Heart left ventricle (tissue), 16 donors: ENCODE measurements around the gene VAC14. TPM values are rescaled to one million over a fixed set of nuclear protein-coding genes. Genes with fewer than 3 reads are reported as not detected.
"Not testable (repeated sequence)": the region's sequence is repeated elsewhere in the genome, so short reads cannot be mapped to it uniquely, and the experiment has no call there.

Experiments
- ATAC-seq, 4 donors: fragments of 200-7000 bp; cut with Tn5 transposase; one replicate each; pipeline ENCODE4 v1.9.1; 2020 to 2022; ENCODE audit warnings: moderate library complexity in 4 of 4, mild to moderate bottlenecking in 3 of 4, moderate number of reproducible peaks in 1 of 4
- DNase-seq, 5 donors: peaks; one replicate each; pipeline ENCODE4 v3.0.0-alpha.2; 2020
- H3K27ac ChIP-seq, 12 donors: fragments of 200-600 bp; sonication (generic) in 4 of 12; one replicate each; pipeline versions ENCODE4 v1.5.0 to v1.8.0; 2016 to 2022; ENCODE audit warnings: mild to moderate bottlenecking in 2 of 12
- H3K27me3 ChIP-seq, 9 donors: fragments of 200-600 bp; sonication (generic) in 2 of 9; one replicate each; pipeline versions ENCODE4 v1.5.1 to v1.8.0; 2016 to 2022; ENCODE audit warnings: mild to moderate bottlenecking in 3 of 9
- H3K36me3 ChIP-seq, 9 donors: fragments of 200-600 bp; sonication (generic) in 2 of 9; one replicate each; pipeline versions ENCODE4 v1.5.0 to v1.8.0; 2018 to 2022; ENCODE audit warnings: mild to moderate bottlenecking in 2 of 9
- H3K4me1 ChIP-seq, 12 donors: fragments of 200-600 bp; sonication (generic) in 4 of 12; one replicate each; pipeline versions ENCODE4 v1.5.0 to v1.8.0; 2016 to 2022; ENCODE audit warnings: mild to moderate bottlenecking in 3 of 12
- H3K4me3 ChIP-seq, 12 donors: fragments of 200-600 bp; sonication (generic) in 4 of 12; one replicate each; pipeline versions ENCODE4 v1.5.0 to v1.8.0; 2017 to 2022; ENCODE audit warnings: mild to moderate bottlenecking in 9 of 12, moderate library complexity in 4 of 12
- H3K9me3 ChIP-seq, 12 donors: fragments of 200-600 bp; sonication (generic) in 4 of 12; one replicate each; pipeline versions ENCODE4 v1.5.0 to v1.8.0; 2016 to 2022; ENCODE audit warnings: mild to moderate bottlenecking in 1 of 12
- POLR2A ChIP-seq, 2 donors: fragments of 450-650 bp; IDR thresholded peaks; one replicate each; pipeline ENCODE4 v1.6.1; 2017; ENCODE audit warnings: antibody characterized with exemption in 2 of 2, mild to moderate bottlenecking in 2 of 2, moderate library complexity in 2 of 2
- WGBS, 4 donors: extraction: QIAGEN DNeasy Blood & Tissue Kit in 2 of 4; methylation state at CpG; one replicate each; pipeline versions ENCODE4 v1.1.5 to v1.1.7; 2013 to 2018; 5-methylcytosine and 5-hydroxymethylcytosine counted together
- intact Hi-C, 10 donors: fragments of 100-400 bp; cut with DNase I; formaldehyde crosslinking; loops; one replicate each; pipeline versions ENCODE4 v1.11.1 to v1.14.2; 2022
- long read RNA-seq, 3 donors: library from polyadenylated mRNA; unstranded; transcript quantifications; one replicate each; pipeline ENCODE4 v2.0.0, GENCODE V29; 2020 to 2021
- polyA plus RNA-seq, 2 donors: library from polyadenylated mRNA; stranded (reverse); fragments of 200-250 nt; gene quantifications; one replicate each; pipeline ENCODE4 v1.2.3, GENCODE V29; 2013
- total RNA-seq, 9 donors: library from RNA; depleted of rRNA in 2 of 9; stranded (reverse); fragments of >200 nt in 2 of 9; fragmentation: NEBNext Ultra II Directional in 3 of 9; extraction: Animal tissue kit (Norgen Biotek cat#: 25700) in 3 of 9; gene quantifications; one replicate each; pipeline versions ENCODE4 v1.1.0 to v1.2.4, GENCODE V29; 2016 to 2023
- TF ChIP-seq, protein P1 (sequence below), 12 donors: fragments of 200-600 bp; sonication (generic) in 4 of 12; IDR thresholded peaks; one replicate each; pipeline versions ENCODE4 v1.5.0 to v1.8.0; 2018 to 2022; ENCODE audit warnings: antibody characterized with exemption in 12 of 12, mild to moderate bottlenecking in 5 of 12
- donor health status: ischemic (EF 13 %, LVEDD 7.1; RV severe dilation, severe dysfunction).
- donor health status: healthy with polysubstance abuse.
- donor health status: DM: no; HTN: yes; CAD: no.
- donor health status: DM: no; HTN: no; CAD: no.
- donor health status: ischemic (EF 25% LVEDD 6.9; RV normal size, moderate dysfunction).
- donor health status: ischemic (EF 25% LVEDD 5.7; RV mildly dilated, moderate dysfunction).
- donor health status: healthy.
- donor health status: DM: yes; HTN: yes; CAD: no.
- donor health status: ischemic (EF 35%, LVEDD 5.7; RV mildly dilated, moderate dysfunction).
- donor health status: nonischemic (EF 11% LVEDD 7.7; RV severe dilation, severe dysfunction).
- donor health status: DM: yes; HTN: yes; CAD: no.
- donor health status: PGD.
- donor health status: ischemic (EF 29% LVEDD 5.4; RV normal size, mild dysfunction).
- donor health status: nonischemic (EF 23%, LVEDD 6.1; RV moderate dilation, normal function).

The VAC14 gene
- 10 to 100 TPM; 13.9 to 48.0 (median 24.4) TPM for total RNA-seq
- polyA plus RNA-seq = 10 to 100 TPM; 26.1 to 36.6 TPM
- long read RNA-seq, donor 1, transcript VAC14-201 (19 exons, 3,099 nt) = major isoform, 8 of 26 reads
- long read RNA-seq, donor 1, partial matches to known transcripts = 7 of 26 reads
- long read RNA-seq, donor 1, other reads (novel, unspliced or antisense) = 9 of 26 reads
- long read RNA-seq, donor 2, partial matches to known transcripts = 9 of 22 reads
- long read RNA-seq, donor 2, other reads (novel, unspliced or antisense) = 5 of 22 reads
- long read RNA-seq, donor 3, transcript VAC14-212 (1 exons, 3,609 nt) = minor isoform, 8 of 40 reads
- long read RNA-seq, donor 3, transcript VAC14-201 (19 exons, 3,099 nt) = major isoform, 16 of 40 reads
- long read RNA-seq, donor 3, partial matches to known transcripts = 11 of 40 reads
- long read RNA-seq, donor 3, other reads (novel, unspliced or antisense) = 5 of 40 reads

DNA sequence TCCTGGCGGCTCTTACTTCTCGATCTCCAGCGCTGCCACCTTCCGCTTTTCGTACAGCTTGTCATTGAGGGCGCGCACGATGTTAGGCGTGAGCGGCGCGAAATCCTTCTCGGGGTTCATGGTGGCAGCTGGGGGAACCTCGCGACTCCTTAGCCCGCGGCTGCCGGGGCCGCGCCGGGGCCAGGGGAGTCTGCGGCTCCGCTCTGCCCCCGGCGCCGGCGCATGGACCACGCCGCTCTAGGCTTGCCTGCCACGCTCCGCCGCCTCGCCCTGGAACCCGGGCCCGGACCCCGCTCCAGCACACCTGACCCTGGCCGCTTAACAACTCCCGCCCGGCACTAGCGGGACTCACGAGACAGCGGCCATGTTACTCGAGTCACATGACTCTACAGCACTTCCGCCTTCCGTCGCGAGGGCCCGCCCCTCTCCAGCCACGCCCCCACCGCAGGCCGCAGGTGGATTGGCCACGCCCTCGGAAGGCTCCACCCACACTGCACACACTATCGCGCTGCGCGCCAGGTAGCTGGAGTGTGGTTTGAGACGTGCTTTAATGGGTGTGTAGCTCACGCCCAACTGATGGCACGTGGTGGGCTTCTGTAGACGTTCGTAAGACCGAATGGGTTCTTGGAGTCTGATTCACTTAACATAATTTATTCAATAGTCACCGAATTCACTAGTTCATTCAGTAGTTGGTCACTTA lies at the start of gene VAC14:
Gene VAC14 (minus strand): TSS at position 378 of the 700 bp plus-strand sequence. CDS start 258 bp downstream, at position 120.
- ATAC-seq = peak; percentile 88 to 99 (median 98)
- peak in 1 of 2 donors; percentile 54 for TF ChIP-seq POLR2A (IDR thresholded peaks at IDR 0.05)
- TF ChIP-seq, protein P1, sequence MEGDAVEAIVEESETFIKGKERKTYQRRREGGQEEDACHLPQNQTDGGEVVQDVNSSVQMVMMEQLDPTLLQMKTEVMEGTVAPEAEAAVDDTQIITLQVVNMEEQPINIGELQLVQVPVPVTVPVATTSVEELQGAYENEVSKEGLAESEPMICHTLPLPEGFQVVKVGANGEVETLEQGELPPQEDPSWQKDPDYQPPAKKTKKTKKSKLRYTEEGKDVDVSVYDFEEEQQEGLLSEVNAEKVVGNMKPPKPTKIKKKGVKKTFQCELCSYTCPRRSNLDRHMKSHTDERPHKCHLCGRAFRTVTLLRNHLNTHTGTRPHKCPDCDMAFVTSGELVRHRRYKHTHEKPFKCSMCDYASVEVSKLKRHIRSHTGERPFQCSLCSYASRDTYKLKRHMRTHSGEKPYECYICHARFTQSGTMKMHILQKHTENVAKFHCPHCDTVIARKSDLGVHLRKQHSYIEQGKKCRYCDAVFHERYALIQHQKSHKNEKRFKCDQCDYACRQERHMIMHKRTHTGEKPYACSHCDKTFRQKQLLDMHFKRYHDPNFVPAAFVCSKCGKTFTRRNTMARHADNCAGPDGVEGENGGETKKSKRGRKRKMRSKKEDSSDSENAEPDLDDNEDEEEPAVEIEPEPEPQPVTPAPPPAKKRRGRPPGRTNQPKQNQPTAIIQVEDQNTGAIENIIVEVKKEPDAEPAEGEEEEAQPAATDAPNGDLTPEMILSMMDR (IDR thresholded peaks at IDR 0.05) = no peak
- intact Hi-C loops = loop anchor here in 1 of 10 donors (10.0 kb wide), 1 partner anchor 554 kb away; the partner anchor contains the start of gene CALB2

DNA sequence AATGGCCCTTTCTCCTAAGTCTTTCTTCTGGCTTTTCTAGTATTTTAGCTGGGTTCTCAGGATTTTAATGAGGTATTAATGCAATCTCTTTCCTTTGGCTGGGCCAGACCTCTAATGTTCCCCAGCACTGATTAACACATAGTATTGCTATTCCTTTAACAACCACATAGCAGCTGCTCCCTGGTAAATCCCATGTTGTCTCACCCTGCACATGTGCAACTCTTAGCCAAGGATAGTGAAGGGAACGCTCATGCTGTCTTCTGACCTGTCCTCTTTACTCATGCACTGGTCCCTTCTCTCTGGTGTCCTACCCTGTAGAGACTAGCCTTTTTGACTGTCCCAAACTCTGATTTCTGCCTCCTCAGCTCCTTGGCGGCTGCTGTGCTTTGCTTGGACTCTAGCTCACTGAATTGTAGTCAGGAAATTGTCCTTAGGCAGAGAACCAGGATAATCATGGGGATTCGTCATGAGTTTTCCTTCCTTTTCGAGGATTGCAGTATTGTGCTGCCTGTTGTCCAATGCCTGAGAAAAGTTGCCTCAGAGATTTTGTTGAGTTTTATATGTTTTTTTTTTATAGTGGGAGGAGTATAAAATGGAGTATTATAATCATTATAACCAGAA lies 22.6 kb upstream of the VAC14 start:
- ATAC-seq, H3K36me3 ChIP-seq, H3K4me3 ChIP-seq, H3K27ac ChIP-seq, H3K4me1 ChIP-seq, intact Hi-C loops, H3K9me3 ChIP-seq, H3K27me3 ChIP-seq, DNase-seq: not testable (repeated sequence)
- WGBS, 4 donors = 69 to 92% methylated on average over 1 to 2 of the region's 4 CpGs; no CpG with 5 or more reads in 2 of the 4 donors

More for the DNA sequence above, at the start of gene VAC14:
- WGBS, 4 donors = 0 to 2% (median 1%) methylated on average over 31 to 64 of the region's 64 CpGs
- Histone ChIP-seq H3K9me3 (peaks cover 0 to 13% (median 0%) of the 10 kb centered on the region in 12 donors), H3K4me1 (peaks cover 0 to 21% (median 14%) of the 10 kb centered on the region in 12 donors), H3K27ac (peak within 1 kb of the TSS in 8 of 12 donors; percentile 33 to 77 (median 59)), H3K27me3 (no peaks in the 10 kb centered on the region), H3K4me3 (peak within 1 kb of the TSS; percentile 79 to 98 (median 94)), H3K36me3 (peaks cover 0 to 13% (median 0%) of the 10 kb centered on the region in 9 donors)
- peak; percentile 83 to 94 (median 89) for DNase-seq

DNA sequence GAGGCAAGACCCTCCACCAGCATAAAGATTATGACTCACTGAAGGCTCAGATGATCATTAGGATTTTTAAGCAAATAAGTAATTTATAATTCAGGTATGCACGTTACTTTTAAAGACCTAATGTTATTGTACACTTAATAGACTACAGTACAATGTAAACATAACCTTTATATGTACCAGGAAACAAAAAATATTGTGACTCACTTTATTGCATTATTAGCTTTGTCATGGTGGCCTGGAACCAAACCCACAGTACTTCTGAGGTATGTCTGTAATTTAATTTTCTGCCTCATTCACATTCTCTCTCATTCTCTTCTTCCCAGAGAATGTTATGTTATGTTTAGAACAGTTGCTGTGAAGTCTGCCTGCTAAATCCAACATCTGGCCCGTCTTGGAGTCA lies 21.8 kb upstream of the VAC14 start:
- H3K4me1 ChIP-seq, H3K27me3 ChIP-seq, ATAC-seq, H3K27ac ChIP-seq, intact Hi-C loops, H3K4me3 ChIP-seq, H3K9me3 ChIP-seq, DNase-seq, H3K36me3 ChIP-seq: not testable (repeated sequence)
- WGBS, 4 donors = 18 to 56% (median 20%) methylated on average over 1 of the region's 2 CpGs; no CpG with 5 or more reads in 1 of the 4 donors

DNA sequence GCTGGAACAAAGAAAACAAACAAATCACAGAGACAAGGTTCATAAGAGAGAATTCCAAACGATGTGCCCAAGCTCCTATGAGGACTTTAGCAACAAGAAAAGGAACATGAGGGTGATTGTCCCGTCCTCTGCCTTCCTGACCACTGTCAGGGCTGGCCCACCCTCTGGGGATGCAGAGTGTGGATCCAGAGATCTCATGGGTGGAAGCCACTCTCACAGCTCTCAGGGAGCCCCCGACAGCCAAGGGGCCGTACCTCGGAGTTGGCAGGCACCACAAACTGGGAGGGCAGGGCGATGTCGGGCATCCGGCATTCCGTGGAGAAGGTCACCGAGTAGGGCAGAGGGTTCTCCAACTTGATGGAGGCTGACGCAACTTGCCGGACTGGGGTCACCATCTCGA lies 17.1 kb upstream of the VAC14 start:
- H3K27ac ChIP-seq, H3K27me3 ChIP-seq, H3K4me1 ChIP-seq, intact Hi-C loops, H3K4me3 ChIP-seq, DNase-seq, ATAC-seq, H3K36me3 ChIP-seq, H3K9me3 ChIP-seq: not testable (repeated sequence)
- 80 to 86% (median 83%) methylated on average over 6 to 12 of the region's 13 CpGs for WGBS, 4 donors

DNA sequence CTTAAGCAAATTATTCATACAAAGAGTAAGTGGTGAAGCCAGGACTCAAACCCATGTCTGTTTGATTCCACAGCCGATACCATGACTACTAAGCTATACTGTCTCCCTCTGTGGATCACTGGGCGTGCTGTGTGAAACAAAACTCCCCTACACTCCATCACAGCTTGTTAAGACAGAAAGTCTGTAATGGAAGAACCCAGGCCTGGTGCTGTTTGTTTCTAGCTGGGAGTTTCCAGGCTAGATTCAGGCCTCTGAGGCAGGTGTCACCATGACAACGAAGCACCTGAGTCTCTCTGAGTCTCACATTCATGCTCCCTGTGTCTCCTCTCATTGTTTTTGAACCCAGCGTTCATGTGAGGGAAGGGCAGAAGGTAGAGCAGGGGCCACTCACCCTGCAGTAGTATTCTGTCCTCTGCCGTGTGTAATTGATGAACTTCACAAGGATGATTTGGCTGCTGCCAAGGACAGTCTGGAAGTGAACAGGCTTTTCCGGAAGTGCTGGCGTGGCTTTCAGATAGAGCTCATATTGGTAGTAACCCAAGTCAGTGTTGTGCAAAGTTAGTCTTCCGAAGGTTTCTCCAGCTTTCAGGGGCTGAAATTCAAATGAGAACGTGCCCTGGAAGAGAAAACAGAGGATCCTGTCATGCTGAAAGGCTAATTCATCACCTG lies 8.6 kb upstream of the VAC14 start:
- H3K36me3 ChIP-seq = no peaks in the 10 kb centered on the region
- H3K27me3 ChIP-seq = peaks cover 0 to 36% (median 4%) of the 10 kb centered on the region in 9 donors
- ATAC-seq (no peak), DNase-seq (no peak)
- intact Hi-C loops = loop anchor here in 2 of 10 donors (5.0 to 10.0 kb wide), 2 partner anchors 545 to 548 kb away; partner anchors contain the start of gene CALB2 (in 2 of the 2)
- H3K27ac ChIP-seq = no peak overlapping the region
- no peak for TF ChIP-seq POLR2A (IDR thresholded peaks at IDR 0.05)
- TF ChIP-seq, protein P1 (IDR thresholded peaks at IDR 0.05) = no peak
- no peaks in the 10 kb centered on the region for H3K4me1 ChIP-seq
- H3K4me3 ChIP-seq = no peak overlapping the region
- H3K9me3 ChIP-seq = no peaks in the 10 kb centered on the region
- WGBS, 4 donors = 63 to 72% (median 66%) methylated on average over 9 of the region's 9 CpGs
